ENCODE data around the gene INSL3.

DNA sequence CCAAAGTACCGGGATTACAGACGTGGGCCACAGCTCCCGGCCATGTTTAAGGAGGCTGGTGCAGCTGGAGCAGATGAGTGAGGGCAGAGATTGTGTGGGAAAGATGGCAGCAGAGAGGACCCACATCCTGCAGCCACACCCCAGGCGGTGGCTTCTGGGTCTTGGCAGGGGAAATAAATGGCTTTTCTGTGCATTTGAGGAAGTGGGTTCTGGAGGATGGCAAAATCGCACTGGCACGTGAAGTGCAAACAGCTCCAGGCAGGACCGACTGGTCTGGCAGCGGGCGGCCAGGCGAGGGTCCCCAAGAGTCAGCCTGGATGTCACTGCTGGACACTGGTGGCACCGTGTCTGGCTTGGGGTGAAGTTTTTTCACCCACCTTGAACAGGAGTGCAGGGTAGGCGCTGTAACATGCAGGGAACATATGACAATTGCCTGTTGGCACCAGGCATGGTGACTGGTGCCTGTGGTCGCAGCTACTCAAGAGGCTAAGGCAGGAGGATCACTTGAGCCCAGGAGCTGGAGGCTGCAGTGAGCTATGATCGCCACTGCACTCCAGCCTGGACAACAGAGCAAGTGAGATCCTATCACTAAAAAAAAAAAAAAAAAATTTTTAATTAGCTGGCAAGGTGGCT lies 17.9 kb downstream of the INSL3 start:
- TF ChIP-seq, protein P1, sequence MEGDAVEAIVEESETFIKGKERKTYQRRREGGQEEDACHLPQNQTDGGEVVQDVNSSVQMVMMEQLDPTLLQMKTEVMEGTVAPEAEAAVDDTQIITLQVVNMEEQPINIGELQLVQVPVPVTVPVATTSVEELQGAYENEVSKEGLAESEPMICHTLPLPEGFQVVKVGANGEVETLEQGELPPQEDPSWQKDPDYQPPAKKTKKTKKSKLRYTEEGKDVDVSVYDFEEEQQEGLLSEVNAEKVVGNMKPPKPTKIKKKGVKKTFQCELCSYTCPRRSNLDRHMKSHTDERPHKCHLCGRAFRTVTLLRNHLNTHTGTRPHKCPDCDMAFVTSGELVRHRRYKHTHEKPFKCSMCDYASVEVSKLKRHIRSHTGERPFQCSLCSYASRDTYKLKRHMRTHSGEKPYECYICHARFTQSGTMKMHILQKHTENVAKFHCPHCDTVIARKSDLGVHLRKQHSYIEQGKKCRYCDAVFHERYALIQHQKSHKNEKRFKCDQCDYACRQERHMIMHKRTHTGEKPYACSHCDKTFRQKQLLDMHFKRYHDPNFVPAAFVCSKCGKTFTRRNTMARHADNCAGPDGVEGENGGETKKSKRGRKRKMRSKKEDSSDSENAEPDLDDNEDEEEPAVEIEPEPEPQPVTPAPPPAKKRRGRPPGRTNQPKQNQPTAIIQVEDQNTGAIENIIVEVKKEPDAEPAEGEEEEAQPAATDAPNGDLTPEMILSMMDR (IDR thresholded peaks at IDR 0.05), result no peak
- TF ChIP-seq POLR2A (IDR thresholded peaks at IDR 0.05) (no peak), POLR2AphosphoS5 (IDR thresholded peaks at IDR 0.05; ENCODE audit: insufficient read depth in 1 of 2, low read depth in 1 of 2) (no peak)
